H9 (cell line): ENCODE data around the gene PHF21B. TPM values are rescaled to one million over a fixed set of nuclear protein-coding genes. Genes with fewer than 3 reads are reported as not detected.

Experiments used
- DNase-seq: peaks from one replicate; pipeline ENCODE4 v3.0.0-alpha.2; 2017
- H2AFZ ChIP-seq: one replicate; pipeline ENCODE4 v1.6.1; 2013; ENCODE audit warnings: mild to moderate bottlenecking, low read length, control low read depth, moderate library complexity
- H2AK5ac ChIP-seq: 2 replicates; pipeline ENCODE4 v1.6.1; 2013; ENCODE audit warnings: low read length, control low read depth, mixed read lengths; ENCODE audit not compliant: insufficient read length
- H2BK120ac ChIP-seq: one replicate; pipeline ENCODE4 v1.6.1; 2013; ENCODE audit warnings: low read depth, mild to moderate bottlenecking, low read length, control low read depth, inconsistent platforms; ENCODE audit not compliant: poor library complexity, severe bottlenecking
- H2BK12ac ChIP-seq: 2 replicates; pipeline ENCODE4 v1.6.1; 2013; ENCODE audit warnings: low read length, control low read depth, mixed read lengths, low read depth; ENCODE audit not compliant: insufficient read length
- H2BK15ac ChIP-seq: 2 replicates; pipeline ENCODE4 v1.6.1; 2013; ENCODE audit warnings: low read depth, low read length, control low read depth
- H2BK20ac ChIP-seq: one replicate; pipeline ENCODE4 v1.6.1; 2013; ENCODE audit warnings: low read depth, mild to moderate bottlenecking, low read length, control low read depth, inconsistent platforms; ENCODE audit not compliant: poor library complexity, severe bottlenecking
- H2BK5ac ChIP-seq: 2 replicates; pipeline ENCODE4 v1.6.1; 2013; ENCODE audit warnings: low read length, control low read depth, mixed read lengths; ENCODE audit not compliant: insufficient read length
- H3K14ac ChIP-seq: 2 replicates; pipeline ENCODE4 v1.6.1; 2013; ENCODE audit warnings: low read length, control low read depth; ENCODE audit not compliant: insufficient read depth
- H3K18ac ChIP-seq: 2 replicates; pipeline ENCODE4 v1.6.1; 2013; ENCODE audit warnings: low read depth, mild to moderate bottlenecking, mixed read lengths, low read length, control low read depth; ENCODE audit not compliant: insufficient read length
- H3K23ac ChIP-seq: 2 replicates; pipeline ENCODE4 v1.6.1; 2013; ENCODE audit warnings: low read length, control low read depth, mixed read lengths, low read depth; ENCODE audit not compliant: insufficient read length
- H3K23me2 ChIP-seq: 2 replicates; pipeline ENCODE4 v1.6.1; 2013; ENCODE audit warnings: low read depth, mild to moderate bottlenecking, mixed read lengths, low read length, control low read depth; ENCODE audit not compliant: insufficient read length, poor library complexity, severe bottlenecking
- H3K27ac ChIP-seq: 2 replicates; pipeline ENCODE4 v1.5.1; 2013; ENCODE audit warnings: low read length, control low read depth, mixed read lengths, low read depth; ENCODE audit not compliant: insufficient read length
- H3K27me3 ChIP-seq: 2 replicates; pipeline ENCODE4 v1.6.1; 2013; ENCODE audit warnings: low read length, control low read depth, inconsistent platforms; ENCODE audit not compliant: insufficient read depth
- H3K4ac ChIP-seq: 2 replicates; pipeline ENCODE4 v1.6.1; 2013; ENCODE audit warnings: low read depth, mild to moderate bottlenecking, control low read depth, inconsistent platforms, low read length, moderate library complexity
- H3K4me1 ChIP-seq: 2 replicates; pipeline ENCODE4 v1.6.1; 2013; ENCODE audit warnings: low read length, control low read depth, inconsistent platforms; ENCODE audit not compliant: insufficient read depth
- H3K4me2 ChIP-seq: 2 replicates; pipeline ENCODE4 v1.6.1; 2013; ENCODE audit warnings: low read length, control low read depth, mixed read lengths; ENCODE audit not compliant: insufficient read length, insufficient read depth
- H3K56ac ChIP-seq: 2 replicates; pipeline ENCODE4 v1.6.1; 2013; ENCODE audit warnings: low read depth, mild to moderate bottlenecking, mixed read lengths, low read length, control low read depth; ENCODE audit not compliant: insufficient read length
- H3K79me1 ChIP-seq: 2 replicates; pipeline ENCODE4 v1.6.1; 2013; ENCODE audit warnings: low read depth, mild to moderate bottlenecking, moderate library complexity, low read length, control low read depth, inconsistent platforms; ENCODE audit not compliant: insufficient read depth, poor library complexity, severe bottlenecking
- H3K79me2 ChIP-seq: 2 replicates; pipeline ENCODE4 v1.6.1; 2013; ENCODE audit warnings: low read length, control low read depth, inconsistent platforms; ENCODE audit not compliant: insufficient read depth
- H3K9ac ChIP-seq: 2 replicates; pipeline ENCODE4 v1.6.1; 2013; ENCODE audit warnings: low read length, control low read depth, mixed read lengths; ENCODE audit not compliant: insufficient read length; ENCODE audit errors: extremely low read depth
- H3K9me3 ChIP-seq: one replicate; pipeline ENCODE4 v1.6.1; 2013; ENCODE audit warnings: low read depth, low read length, inconsistent platforms; ENCODE audit not compliant: control insufficient read depth
- H3T11ph ChIP-seq: one replicate; pipeline ENCODE4 v1.6.1; 2013; ENCODE audit warnings: mild to moderate bottlenecking, low read length, control low read depth, inconsistent platforms
- H4K20me1 ChIP-seq: one replicate; pipeline ENCODE4 v1.6.1; 2013; ENCODE audit not compliant: control insufficient read depth, insufficient read length, insufficient read depth
- H4K5ac ChIP-seq: 2 replicates; pipeline ENCODE4 v1.6.1; 2013; ENCODE audit warnings: low read depth, mild to moderate bottlenecking, mixed read lengths, low read length, control low read depth; ENCODE audit not compliant: insufficient read length
- H4K8ac ChIP-seq: replicated peaks from 2 replicates; pipeline ENCODE4 v1.6.1; 2013; ENCODE audit warnings: low read length, control low read depth, mixed read lengths, low read depth; ENCODE audit not compliant: insufficient read length
- H4K91ac ChIP-seq: 2 replicates; pipeline ENCODE4 v1.6.1; 2013; ENCODE audit warnings: low read depth, mild to moderate bottlenecking, moderate library complexity, mixed read lengths, low read length, control low read depth; ENCODE audit not compliant: insufficient read length
- H3K27ac Mint-ChIP-seq, 3 experiments: 2 replicates in 2 of 3; 3 replicates in 1 of 3; pipeline ENCODE4 v1.8.0; 2020 to 2021; ENCODE audit warnings: mixed read lengths in 3 of 3, mild to moderate bottlenecking in 1 of 3, moderate library complexity in 1 of 3
- H3K27me3 Mint-ChIP-seq: 2 replicates; pipeline ENCODE4 v1.8.0; 2021; ENCODE audit warnings: low read depth, mild to moderate bottlenecking, moderate library complexity, mixed read lengths
- H3K36me3 Mint-ChIP-seq, 3 experiments: 2 replicates in 2 of 3; 3 replicates in 1 of 3; pipeline ENCODE4 v1.8.0; 2020 to 2021; ENCODE audit warnings: low read depth in 3 of 3, mixed read lengths in 3 of 3; ENCODE audit not compliant: insufficient read depth in 1 of 3
- H3K4me1 Mint-ChIP-seq, 2 experiments: 2 replicates each; pipeline ENCODE4 v1.8.0; 2020; ENCODE audit warnings: mixed read lengths in 2 of 2
- H3K4me3 Mint-ChIP-seq, 2 experiments: 2 replicates in 1 of 2; 3 replicates in 1 of 2; pipeline ENCODE4 v1.8.0; 2020 to 2021; ENCODE audit warnings: mild to moderate bottlenecking in 2 of 2, mixed read lengths in 2 of 2, moderate library complexity in 1 of 2
- H3K9me3 Mint-ChIP-seq, 2 experiments: 2 replicates in 1 of 2; 3 replicates in 1 of 2; pipeline ENCODE4 v1.8.0; 2020; ENCODE audit warnings: mild to moderate bottlenecking in 2 of 2, mixed read lengths in 2 of 2, moderate library complexity in 1 of 2
- WGBS: extraction: QIAGEN DNeasy Blood & Tissue Kit; methylation state at CpG from one replicate; pipeline ENCODE4 v1.1.7; 2013; ENCODE audit warnings: missing lambda C conversion rate, low lambda C conversion rate, mixed read lengths; ENCODE audit not compliant: insufficient read length; ENCODE audit errors: extremely low coverage; 5-methylcytosine and 5-hydroxymethylcytosine counted together
- total RNA-seq: library from RNA; stranded (reverse); gene quantifications from 2 replicates; pipeline ENCODE4 v1.2.1, GENCODE V29; 2021
- TF ChIP-seq, protein P1 (sequence below): fragments of 200-600 bp; sonication (generic); conservative IDR thresholded peaks from 3 replicates; pipeline ENCODE4 v1.8.0; 2021; ENCODE audit warnings: antibody characterized with exemption, mild to moderate bottlenecking

Gene PHF21B
- total RNA-seq, 1 experiment from 2014 or later: 60.3 TPM

DNA sequence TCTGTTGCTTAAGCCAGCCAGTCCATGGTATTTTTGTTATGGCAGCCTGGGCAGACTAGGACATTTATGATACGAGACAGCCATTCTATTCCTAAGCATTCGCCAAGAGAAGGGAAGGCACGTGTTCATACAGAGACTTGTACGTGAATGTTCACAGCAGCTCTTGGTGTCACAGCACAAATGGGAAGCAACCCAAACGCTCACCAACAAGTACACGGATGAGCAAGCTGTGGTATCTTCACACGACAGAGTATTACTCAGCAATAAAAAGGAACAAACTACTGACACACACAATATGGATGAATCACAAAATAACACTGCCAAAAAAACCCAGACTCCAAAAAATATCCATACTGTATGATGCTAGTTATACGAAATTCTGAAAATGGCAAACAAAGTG lies 85.1 kb downstream of the PHF21B start:
- Mint-ChIP-seq H3K36me3 (peaks cover 8 to 23% (median 18%) of the 10 kb centered on the region in 3 experiments; a peak in 6 of 7 replicates), H3K4me1 (peaks cover 2 to 5% of the 10 kb centered on the region in 2 experiments; a peak in 2 of 4 replicates), H3K9me3 (peaks cover 0 to 8% of the 10 kb centered on the region in 2 experiments; a peak in 3 of 5 replicates), H3K4me3 (no peak overlapping the region), H3K27ac (no peak overlapping the region; a peak in 1 of 7 replicates), H3K27me3 (no peaks in the 10 kb centered on the region; the same call in 1 of the 2 replicates)
- Histone ChIP-seq H4K5ac (no peak overlapping the region), H4K20me1 (no peaks in the 10 kb centered on the region), H3K4me2 (no peak overlapping the region), H4K91ac (no peak overlapping the region), H3K56ac (no peak overlapping the region), H3K79me2 (no peaks in the 10 kb centered on the region), H3K23me2 (no peaks in the 10 kb centered on the region), H4K8ac (no peak overlapping the region), H3K23ac (no peak overlapping the region), H3K9ac (no peak overlapping the region), H3K14ac (no peak overlapping the region), H2BK12ac (no peak overlapping the region), H2AFZ (no peak overlapping the region), H2AK5ac (no peak overlapping the region), H2BK15ac (no peak overlapping the region), H2BK5ac (no peak overlapping the region), H3K18ac (no peak overlapping the region), H3K27me3 (no peaks in the 10 kb centered on the region), H3K79me1 (no peaks in the 10 kb centered on the region), H3K4ac (no peak overlapping the region), H3T11ph (no peak overlapping the region), H3K9me3 (no peaks in the 10 kb centered on the region), H2BK20ac (no peak overlapping the region), H2BK120ac (no peak overlapping the region), H3K4me1 (no peaks in the 10 kb centered on the region), H3K27ac (no peak overlapping the region)
- DNase-seq: no peak
- TF ChIP-seq, protein P1, sequence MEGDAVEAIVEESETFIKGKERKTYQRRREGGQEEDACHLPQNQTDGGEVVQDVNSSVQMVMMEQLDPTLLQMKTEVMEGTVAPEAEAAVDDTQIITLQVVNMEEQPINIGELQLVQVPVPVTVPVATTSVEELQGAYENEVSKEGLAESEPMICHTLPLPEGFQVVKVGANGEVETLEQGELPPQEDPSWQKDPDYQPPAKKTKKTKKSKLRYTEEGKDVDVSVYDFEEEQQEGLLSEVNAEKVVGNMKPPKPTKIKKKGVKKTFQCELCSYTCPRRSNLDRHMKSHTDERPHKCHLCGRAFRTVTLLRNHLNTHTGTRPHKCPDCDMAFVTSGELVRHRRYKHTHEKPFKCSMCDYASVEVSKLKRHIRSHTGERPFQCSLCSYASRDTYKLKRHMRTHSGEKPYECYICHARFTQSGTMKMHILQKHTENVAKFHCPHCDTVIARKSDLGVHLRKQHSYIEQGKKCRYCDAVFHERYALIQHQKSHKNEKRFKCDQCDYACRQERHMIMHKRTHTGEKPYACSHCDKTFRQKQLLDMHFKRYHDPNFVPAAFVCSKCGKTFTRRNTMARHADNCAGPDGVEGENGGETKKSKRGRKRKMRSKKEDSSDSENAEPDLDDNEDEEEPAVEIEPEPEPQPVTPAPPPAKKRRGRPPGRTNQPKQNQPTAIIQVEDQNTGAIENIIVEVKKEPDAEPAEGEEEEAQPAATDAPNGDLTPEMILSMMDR: no peak
- WGBS: no CpG with 5 or more reads among the region's 8 CpGs
